GM13977 (cell line): Measurements from ENCODE around the gene PMS1.

Experiments used
- DNase-seq: peaks from one replicate; pipeline ENCODE4 v3.0.0; 2012; ENCODE audit warnings: low spot score
- in situ Hi-C: fragments of 300-500 bp; cut with MboI; formaldehyde crosslinking; loops from one replicate; pipeline ENCODE4 v1.12.0; 2022; ENCODE audit warnings: low sequenced_read_pairs, low pct_unique_long_range_greater_than_20kb, mixed read lengths, inconsistent platforms; ENCODE audit not compliant: unreplicated experiment
- TF ChIP-seq, protein P1 (sequence below): IDR thresholded peaks from 2 replicates; pipeline ENCODE4 v1.5.1; 2012; ENCODE audit warnings: mild to moderate bottlenecking, control low read depth; ENCODE audit not compliant: insufficient read depth; ENCODE audit errors: extremely low read depth, missing control alignments

Gene PMS1

GRCh38 chr2:189870381-189871085, 86.3 kb downstream of the PMS1 start:
- TF ChIP-seq, protein P1, sequence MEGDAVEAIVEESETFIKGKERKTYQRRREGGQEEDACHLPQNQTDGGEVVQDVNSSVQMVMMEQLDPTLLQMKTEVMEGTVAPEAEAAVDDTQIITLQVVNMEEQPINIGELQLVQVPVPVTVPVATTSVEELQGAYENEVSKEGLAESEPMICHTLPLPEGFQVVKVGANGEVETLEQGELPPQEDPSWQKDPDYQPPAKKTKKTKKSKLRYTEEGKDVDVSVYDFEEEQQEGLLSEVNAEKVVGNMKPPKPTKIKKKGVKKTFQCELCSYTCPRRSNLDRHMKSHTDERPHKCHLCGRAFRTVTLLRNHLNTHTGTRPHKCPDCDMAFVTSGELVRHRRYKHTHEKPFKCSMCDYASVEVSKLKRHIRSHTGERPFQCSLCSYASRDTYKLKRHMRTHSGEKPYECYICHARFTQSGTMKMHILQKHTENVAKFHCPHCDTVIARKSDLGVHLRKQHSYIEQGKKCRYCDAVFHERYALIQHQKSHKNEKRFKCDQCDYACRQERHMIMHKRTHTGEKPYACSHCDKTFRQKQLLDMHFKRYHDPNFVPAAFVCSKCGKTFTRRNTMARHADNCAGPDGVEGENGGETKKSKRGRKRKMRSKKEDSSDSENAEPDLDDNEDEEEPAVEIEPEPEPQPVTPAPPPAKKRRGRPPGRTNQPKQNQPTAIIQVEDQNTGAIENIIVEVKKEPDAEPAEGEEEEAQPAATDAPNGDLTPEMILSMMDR, result no peak
- in situ Hi-C loops, result no loop called here
- DNase-seq, result no peak

DNA sequence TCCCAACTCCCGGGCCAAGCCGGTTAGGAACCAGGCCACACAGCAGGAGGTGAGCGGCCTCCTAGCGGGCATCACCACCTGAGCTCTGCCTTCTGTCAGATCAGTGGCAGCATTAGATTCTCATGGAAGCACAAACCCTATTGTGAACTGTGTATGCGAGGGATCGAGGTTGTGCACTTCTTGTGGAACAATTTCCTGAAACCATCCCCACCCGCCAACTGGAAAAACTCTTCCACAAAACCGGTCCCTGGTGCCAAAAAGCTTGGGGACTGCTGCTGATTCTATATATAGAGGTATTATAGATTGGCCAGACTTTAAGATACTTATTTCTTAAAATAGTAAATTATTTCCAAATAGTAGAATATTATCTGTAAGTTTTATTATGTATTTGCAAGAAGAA, 89.4 kb downstream of the PMS1 start:
- TF ChIP-seq, protein P1, result no peak
- no peak for DNase-seq
- in situ Hi-C loops, result no loop called here

DNA sequence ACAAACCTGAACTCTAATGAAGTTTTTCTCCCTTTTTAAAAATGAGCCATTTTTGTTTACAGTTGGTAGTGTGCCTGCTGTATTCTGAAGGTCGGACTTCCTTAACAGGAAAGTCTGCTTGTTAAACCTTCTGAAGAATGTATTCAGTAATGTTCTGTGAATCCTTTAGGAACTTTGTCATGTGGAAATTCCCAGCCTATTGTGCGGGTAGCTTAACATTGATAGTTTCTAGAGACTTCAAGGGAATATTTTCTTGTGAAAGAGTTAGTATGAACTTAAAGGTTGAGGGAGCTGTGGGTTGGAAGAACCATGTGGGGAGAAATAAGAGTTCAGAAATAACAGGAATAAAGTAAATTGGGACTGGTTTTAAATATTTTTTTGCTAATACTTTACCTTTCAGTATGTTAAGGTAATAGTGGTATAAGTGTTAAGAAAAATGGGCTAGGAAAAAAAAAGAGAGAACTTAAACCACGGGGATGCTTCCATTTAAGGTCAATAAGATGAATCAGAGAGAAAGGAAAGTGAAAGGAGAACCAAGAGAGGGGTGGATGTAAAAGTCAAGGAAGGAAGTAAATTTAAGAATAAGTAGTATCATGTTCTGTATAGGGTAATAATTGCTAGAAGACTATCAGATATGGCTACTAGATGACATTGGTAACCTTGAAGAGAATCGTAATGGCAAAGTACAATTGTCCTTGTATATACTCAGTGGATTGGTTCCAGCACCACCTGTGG, 90.5 kb downstream of the PMS1 start:
- in situ Hi-C loops, result no loop called here
- DNase-seq, result peak; percentile 6

DNA sequence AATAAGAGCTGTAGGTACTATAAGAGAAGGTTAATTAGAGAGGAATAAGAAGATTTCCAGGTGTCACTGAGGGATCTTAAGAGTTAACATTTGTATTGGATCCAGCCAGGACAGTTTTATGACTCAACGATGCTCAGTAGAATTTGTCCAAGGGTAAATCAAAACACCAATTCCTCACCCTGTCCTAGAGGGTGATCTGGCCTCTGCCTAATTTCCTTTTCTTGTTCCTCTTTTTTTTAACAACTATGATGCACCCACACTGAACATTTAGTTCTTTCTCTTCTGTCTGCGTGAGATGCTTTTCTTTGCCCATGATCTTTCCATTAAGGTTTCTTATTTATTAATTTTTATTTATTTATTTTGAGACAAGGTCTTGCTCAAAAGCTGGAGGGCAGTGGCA, 92.0 kb downstream of the PMS1 start:
- TF ChIP-seq, protein P1, result no peak
- in situ Hi-C loops, result no loop called here
- no peak for DNase-seq

More for the DNA sequence above, 90.5 kb downstream of the PMS1 start:
- TF ChIP-seq, protein P1, result no peak

DNA sequence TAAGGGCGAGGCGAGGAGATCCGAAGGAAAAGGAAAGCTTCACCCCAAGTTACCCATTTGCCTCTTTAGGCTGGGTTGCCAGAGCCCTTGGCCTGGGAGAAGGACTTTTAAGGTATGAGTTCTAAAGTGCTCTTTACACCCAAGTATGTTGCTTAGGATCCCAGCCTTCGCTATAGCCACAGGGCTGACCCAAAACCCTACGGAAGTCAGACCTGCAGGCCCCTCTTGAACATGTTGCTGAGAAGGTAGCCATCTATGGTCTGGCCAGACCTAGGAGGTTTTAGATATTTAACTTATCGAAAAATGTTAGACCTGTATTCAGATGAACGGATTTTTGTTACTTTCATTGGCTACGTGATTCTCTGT, 95.4 kb downstream of the PMS1 start:
- DNase-seq, result no peak
- TF ChIP-seq, protein P1, result no peak
- in situ Hi-C loops, result no loop called here

GRCh38 chr2:189880429-189880828, 96.2 kb downstream of the PMS1 start:
- TF ChIP-seq, protein P1, result no peak
- in situ Hi-C loops, result no loop called here
- DNase-seq, result no peak
